ENCODE measurements around the gene SCN10A.

- no peak for TF ChIP-seq CTCF (IDR thresholded peaks at IDR 0.05)
- TF ChIP-seq POLR2A (IDR thresholded peaks at IDR 0.05), result no peak
Measured at GRCh38 chr3:38724392-38724736, 91.7 kb downstream of the SCN10A start.
